DMS53 treated with DMSO at 0.1 percent for 48 hours (cell line): Measurements from ENCODE around the gene ECHDC3.
"Not testable (repeated sequence)": the region's sequence is repeated elsewhere in the genome, so short reads cannot be mapped to it uniquely, and the experiment has no call there.

Source experiments
- DNase-seq: peaks from one replicate; lab custom pipeline; 2025; ENCODE audit not compliant: unreplicated experiment; lab: John Stamatoyannopoulos, UW

Gene ECHDC3, protein sequence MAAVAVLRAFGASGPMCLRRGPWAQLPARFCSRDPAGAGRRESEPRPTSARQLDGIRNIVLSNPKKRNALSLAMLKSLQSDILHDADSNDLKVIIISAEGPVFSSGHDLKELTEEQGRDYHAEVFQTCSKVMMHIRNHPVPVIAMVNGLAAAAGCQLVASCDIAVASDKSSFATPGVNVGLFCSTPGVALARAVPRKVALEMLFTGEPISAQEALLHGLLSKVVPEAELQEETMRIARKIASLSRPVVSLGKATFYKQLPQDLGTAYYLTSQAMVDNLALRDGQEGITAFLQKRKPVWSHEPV

DNA sequence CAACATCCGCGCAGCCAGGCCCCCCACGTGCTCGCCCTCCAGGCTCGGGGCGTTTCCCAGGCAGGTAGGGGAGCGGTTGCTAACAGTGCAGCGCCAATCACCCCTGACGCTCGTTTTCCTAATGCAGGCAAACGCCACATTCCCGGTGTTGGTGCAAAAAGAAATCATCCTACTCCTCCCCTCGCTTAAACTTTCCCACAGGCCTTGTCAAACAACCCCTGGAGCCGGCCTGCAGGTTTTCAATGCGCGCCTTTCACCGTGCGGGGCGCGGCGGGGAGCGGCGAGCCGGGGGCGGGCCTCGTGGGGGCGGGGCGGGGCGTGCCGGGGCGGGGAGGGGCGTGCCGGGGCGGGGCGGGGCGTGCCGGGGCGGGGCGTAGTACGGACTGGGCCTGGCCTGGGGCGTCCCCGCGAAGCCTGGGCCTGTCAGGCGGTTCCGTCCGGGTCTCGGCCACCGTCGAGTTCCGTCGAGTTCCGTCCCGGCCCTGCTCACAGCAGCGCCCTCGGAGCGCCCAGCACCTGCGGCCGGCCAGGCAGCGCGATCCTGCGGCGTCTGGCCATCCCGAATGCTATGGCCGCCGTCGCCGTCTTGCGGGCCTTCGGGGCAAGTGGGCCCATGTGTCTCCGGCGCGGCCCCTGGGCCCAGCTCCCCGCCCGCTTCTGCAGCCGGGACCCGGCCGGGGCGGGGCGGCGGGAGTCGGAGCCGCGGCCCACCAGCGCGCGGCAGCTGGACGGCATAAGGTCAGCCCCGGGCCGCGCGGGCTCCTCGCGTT lies at the start of gene ECHDC3:
ECHDC3 (plus strand) TSS at position 374 of the 770 bp plus-strand sequence; CDS start at position 569, 195 bp downstream.
- no peak for DNase-seq

DNA sequence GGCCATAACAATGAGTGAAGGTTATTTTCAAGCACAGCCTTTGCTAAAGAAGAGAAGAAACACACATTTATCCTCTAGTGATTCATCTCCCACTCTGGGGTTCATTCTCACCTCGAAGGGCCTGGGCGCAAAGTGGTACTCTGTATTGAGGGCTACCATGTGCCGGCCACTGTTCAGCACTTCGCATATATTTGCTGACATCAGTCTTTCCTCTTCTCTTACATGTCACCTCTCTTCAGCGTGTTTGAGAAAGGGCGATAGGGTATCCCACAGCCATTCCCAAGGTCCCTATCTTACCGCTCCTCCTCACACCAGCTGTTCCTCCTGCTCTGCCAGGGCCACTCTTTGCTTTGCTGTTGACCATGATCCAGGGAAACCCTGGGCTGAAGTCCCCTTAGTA lies 48.8 kb upstream of the ECHDC3 start:
- no peak for DNase-seq

DNA sequence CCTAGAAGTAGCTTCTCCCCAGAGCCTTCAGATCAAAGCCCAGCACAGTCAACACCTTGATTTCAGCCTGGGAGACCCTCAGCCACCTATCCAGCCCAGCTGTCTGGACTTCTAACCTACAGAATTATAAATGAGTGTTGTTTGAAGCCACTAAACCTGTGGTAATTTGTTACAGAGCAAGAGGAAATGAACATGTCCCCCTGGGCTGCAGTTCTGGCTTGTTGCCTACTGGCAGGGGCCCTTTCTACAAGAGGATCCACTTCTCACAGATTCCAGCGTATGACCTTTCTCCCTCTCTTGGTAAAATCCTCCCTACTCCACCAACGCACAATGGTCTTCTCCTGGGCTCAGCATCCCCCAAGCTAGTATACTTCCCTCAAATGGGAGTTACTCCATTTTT lies 46.4 kb upstream of the ECHDC3 start:
- no peak for DNase-seq

DNA sequence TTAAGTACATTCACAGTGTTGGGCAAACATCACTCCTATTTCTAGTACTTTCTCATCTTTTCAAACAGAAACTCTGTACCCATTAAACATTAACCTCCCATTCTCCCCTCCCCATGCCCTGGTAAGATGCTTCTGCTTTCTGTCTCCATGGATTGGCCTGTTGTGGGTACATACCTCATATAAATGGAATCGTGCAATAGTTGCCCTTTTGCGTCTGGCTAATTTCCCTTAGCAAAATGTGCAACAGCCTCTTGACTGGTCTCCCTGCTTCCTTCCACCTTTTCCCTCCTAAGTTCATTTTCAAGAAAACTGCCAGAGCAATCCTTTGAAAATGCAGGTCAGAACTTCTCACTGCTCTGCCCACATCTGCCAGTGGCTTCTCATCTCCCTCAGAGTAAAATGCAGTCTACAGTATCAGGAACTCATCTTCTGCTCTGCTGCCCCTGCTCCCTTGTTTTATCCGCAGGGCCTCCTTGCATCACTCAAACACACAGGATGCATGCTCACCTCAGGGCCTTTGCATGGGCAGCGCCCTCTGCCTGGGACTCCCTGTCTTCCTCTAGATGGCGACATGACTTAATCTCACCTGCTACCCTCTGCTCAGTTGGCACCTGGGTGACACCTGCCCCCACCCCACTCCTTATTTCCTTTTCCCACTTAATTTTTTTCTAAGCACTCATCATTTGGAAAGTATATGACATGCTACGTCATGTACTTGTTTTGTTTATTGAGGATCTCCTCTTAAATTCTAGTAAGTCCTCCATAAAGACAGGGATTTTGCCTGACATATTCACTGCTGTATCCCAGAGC lies 44.3 kb upstream of the ECHDC3 start:
- DNase-seq = peak; percentile 97

DNA sequence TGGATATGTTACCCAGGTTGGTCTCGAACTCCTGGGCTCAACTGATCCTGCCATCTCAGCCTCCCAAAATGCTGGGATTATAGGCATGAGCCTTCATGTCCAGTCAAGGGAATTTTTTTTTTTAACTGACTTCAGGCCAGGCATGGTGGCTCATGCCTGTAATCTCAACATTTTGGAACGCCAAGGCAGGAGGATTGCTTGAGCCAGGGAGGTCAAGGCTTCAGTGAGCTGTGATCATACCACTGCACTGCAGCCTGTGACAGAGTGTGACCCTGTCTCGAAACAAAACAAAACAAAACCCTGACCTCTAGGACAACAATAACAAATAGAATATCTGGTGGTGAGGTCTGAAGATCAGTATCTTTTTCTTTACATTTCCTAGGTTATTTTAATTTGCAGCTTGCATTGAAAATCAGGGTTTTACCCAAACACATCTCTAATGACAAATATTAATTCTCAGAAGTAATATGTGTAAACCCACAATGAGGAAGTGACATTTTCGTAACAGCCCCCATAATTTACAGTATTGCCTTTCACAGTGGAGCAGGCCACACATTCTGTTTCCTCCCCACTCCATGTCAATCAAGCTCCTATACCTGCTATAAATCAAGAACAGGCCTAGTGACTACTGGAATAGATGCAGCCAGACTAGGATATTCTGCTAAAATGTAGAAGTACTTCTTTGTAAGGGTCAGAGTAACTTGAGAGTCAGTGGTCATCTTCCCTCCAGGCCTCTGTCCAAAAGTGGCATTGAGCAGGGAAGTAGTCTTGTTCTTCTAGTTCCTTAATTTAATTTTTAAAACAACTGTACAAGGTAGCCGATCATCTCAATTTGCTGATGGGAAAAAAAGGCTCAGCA lies 43.3 kb upstream of the ECHDC3 start:
- no peak for DNase-seq

DNA sequence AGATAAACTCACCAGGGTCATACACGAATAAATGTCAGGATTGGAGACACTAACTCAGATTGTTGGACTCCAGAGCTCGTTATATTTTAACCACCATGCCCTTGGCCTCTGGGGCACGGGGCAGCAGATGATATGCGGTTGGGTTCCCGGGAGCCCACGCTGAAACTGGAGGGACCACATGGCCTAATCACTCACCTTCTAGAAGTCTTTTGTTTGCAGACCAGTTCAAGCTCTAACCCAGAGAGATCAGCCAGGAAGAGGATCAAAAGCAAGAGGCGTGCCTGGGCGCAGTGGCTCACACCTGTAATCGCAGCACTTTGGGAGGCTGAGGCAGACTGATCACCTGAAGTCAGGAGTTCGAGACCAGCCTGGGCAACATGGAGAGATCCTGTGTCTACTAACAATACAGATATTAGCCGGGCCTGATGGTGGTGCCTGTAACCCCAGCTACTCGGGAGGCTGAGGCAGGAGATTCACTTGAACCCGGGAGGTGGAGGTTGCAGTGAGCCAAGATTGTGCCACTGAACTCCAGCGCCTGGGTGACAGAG lies 42.6 kb upstream of the ECHDC3 start:
- no peak for DNase-seq

DNA sequence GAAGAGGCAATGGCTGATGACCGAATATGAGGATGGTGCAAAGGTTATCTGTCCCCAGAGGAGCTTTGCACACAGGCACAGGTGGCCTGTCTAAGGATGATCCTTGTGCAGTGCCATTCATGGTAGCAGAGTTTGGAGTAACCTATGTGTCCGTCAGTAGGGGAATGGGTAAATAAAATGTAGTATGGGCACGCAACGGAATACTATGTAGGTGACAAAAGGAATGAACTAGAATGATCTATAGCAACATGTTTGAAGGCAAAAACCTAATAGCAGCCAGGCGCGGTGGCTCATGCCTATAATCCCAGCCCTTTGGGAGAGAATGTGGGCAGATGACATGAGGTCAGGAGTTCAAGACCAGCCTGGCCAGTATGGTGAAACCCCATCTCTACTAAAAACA lies 41.6 kb upstream of the ECHDC3 start:
- DNase-seq = no peak

DNA sequence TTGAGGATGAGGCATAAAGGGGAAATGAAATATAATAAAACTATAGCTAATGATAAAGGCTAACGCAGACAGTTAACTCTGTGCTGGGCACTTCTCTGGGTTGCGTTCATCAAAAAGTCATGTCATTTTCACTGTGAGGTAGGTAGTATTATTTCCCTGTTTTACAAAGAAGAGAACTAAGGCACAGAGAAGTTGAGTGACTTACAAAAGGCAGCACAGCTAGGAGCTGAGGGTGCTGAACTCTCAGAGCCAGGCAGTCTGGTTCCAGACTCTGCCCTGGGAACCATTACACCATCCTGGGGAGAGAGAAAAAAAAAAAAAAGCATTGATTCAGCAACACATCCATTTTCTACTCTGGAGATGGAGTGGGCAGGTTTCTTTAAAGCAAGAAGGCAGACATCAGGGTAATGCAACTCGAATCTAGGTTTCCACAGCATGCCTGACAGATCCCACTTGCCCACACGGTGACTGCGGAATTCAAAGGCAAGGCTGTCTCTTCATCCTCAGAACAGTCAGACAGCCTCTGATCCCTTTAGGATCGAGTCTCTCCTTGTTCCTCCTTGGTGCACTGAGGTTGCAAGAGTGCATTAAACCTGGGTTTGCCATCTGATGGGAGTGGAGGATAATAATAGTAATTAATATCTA lies 40.6 kb upstream of the ECHDC3 start:
- no peak for DNase-seq

DNA sequence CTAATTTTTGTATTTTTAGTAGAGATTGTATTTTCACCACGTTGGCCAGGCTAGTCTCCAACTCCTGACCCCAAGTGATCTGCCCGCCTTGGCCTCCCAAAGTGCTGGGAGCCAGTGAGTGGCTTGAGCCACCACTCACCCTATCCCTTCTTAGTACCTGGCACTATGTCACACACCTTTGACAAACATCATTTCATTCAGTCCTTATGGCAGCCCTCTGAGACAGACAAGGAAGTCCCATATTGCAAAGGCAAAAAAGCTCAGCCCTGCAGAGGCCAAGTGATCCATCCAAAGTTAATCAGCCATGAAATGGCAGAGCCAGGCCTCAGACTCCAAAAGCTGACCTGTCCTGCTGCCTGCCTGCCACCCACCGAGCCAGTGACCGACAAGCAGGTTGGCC lies 39.9 kb upstream of the ECHDC3 start:
- DNase-seq = no peak

DNA sequence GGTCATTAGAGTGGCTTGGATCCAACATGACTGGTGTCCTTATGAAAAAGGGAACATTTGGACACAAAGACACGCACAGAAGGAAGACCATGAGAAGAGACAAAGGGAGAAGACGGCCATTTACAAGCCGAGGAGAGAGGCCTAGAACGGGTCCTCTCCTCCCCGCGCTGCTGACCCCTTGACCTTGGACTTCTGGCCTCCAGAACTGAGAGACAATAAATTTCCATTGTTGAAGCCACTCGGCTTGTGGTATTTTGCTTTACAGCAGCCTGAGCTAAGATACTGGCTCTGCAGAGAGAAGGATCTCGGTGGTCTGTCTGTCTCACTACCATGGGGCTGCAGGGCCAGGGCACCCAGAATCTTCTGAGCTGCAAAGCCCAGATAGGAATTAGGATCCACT lies 38.1 kb upstream of the ECHDC3 start:
- no peak for DNase-seq

DNA sequence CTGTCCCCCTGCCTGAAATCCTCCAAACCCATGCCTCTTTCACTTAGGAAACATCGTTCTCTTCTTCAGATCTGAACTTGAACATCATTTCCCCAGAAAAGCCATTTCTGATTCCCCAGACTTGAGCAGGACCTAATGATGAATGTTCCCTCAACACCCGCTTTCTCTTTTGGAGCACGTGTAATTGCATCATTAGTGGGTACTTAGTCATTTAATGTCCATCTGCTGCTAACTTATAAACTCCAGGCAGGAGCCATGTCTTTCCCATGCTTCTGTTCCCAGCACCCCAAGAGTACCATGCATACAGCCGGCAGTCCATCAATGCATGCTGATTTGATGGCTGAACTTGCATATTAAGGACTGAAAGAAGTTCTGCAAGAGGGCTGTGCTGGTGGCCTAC lies 36.5 kb upstream of the ECHDC3 start:
- DNase-seq = no peak

DNA sequence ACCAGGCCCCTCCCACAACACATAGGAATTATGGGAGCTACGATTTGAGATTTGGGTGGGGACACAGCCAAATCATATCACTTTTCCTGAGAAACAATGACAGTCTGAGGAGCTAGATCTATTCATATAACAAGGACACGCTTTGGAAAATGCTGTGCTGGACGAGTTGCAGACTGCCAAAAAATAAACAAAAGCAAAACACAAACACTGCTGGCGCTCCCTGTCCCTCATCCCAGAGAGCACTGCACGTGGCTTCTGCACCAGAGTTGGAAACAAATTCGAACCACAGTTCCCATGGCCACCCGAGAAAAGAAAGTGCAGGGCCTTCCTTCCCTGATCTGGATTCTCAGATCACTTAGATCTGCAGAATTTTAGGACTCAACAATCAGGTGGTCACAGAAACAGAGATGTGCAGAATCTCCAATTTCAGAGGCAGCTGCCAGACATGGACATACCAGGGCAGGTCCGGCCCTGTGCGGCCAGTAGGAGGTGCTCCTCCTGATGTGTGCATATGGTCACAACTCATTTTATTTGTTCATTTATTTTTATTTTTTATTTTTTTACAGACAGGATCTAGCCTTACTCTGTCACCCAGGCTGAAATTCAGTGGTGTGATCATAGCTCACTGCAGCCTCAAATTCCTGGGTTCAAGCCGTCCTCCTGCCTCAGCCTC lies 35.2 kb upstream of the ECHDC3 start:
- no peak for DNase-seq

DNA sequence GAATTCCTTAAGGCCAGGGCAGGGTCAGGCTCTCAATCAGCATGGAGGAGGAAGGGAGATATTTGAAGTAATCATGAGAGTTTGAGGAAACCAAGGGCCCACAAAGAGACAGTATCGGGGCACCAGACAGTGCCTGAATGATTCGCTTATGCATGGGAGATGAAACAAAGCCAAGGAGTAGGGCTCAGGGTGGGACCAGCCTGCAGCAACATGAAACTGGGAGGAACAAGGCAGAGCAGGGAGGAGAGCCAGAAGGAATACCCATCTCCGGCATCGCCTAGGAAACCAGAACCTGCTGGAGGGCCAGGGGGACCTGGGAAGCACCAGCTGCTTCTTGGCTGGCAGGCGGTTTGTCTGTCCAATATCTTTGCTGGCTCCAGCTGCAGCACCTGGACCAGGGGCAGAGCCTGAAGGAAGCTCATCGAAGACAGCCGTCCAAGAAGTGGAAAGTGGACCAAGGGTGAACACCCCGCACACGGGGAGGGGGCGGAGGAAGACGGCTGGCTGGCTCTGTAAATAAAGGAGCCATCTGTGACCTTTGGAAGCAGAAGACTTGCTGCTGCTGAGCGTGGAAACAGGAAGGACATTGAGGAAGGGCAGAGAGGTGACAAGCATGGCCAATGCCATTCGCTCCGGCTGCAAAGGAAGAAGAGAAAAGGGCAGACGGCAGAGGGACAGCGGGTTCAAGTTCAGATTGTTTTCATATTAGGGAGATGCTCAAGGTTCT lies 34.4 kb upstream of the ECHDC3 start:
- DNase-seq = no peak

DNA sequence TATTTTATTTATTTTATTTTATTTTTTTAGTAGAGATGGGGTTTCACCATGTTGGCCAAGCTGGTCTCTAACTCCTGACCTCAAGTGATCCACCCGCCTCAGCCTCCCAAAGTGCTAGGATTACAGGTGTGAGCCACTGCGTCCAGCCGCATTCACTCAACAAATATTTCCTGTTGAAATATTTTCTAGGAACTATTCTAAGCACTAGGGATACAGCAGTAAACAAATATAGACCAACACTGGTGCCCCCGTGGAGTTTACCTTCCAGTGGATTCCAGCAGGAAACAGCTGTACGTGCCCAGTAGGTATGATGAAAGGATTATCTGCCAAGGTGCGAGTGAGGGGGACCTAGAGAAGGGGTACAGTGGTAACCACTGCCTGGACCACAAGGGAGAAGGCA lies 33.4 kb upstream of the ECHDC3 start:
- not testable (repeated sequence) for DNase-seq

DNA sequence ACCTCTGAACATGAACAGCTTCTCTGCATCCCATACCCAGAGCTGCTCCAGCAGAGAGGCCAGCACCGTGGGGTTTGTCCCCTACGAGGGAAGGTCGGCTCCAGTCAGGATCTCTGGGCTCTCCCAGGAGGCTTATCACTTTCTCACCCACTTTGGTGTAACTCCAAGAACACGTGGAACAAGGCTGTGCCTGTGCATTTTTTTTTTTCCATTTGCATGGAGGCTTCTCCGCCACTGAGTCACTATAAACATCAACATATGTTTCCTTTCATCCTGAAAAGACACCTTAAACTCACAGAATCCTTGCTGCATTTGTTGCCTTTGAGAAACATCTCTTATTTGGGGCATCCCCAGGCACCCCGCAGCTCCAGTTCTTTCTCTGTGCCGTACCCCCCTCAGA lies 29.4 kb upstream of the ECHDC3 start:
- DNase-seq = no peak

DNA sequence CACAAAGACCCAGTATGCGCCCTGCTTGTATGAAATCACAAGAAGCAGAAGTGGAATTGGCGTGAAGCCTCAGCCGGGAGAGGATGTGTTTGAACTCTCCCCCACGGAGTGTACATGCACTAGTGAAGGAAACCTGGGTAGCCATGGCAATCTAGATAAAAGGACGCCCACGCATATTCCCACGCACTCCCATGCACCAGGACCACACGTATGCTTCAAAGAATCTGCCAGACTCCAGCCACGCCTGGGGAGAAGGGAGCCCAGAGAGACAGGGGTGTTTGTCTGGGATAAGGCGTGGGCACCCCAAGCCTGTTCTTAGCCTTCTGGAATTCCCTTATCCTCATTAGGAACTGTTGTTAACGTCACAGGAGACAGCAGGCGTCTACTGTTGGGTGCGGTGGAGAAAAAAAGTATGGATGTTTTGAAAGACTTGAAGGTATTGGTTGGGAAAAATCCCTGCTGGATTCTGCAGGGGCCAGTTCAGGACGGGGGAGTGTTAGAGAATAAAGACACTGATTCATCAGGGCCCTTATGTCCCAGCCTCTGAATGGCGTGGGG lies 28.9 kb upstream of the ECHDC3 start:
- DNase-seq = no peak

DNA sequence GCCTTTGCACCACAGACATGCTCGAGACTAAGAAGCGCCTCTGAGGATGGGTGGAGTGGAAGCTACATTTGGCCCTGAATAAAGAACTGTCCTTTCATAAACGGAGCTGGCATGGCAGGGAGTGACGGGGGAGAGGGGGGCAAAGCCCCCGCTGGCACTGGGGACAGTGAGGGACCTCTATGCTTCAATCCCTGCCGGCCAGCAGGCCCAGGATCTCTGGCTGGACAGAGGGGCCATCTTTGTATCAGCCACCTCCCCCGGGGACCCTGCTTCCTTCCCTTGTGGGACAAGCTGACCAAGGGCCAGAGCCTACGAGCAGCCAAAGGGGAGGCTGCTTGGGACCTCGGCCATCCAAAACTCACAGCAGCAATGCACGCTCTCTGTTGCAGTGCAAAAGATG lies 28.2 kb upstream of the ECHDC3 start:
- no peak for DNase-seq

DNA sequence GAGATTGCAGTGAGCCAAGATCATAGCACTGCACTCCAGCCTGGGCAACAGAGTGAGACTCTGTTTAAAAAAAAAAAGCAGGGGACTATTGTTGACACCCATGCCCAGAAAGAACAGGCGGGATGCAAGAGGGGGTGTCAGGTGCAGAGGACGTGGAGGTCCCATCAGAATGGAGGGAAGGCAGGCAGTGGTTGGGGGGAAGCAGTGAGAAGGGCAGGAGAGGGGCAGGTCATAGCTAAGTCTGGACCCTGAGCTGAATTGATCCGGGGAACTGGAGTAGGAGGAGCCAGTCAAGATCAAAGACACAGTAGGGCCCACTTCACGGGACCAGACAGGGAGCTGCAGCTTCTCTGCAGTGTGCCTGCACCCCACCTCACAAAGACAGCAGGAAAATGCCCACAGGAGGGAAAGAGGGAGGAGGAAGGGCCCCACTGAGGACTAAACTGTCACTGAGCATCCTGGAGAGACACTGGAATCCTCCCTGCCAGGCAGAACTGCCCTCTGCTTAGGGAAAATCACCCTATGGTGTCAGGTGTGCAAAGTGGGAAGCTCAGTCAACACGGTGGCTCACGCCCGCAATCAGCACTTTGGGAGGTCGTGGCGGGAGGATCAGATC lies 27.3 kb upstream of the ECHDC3 start:
- no peak for DNase-seq
